Peyer's patch (tissue), 4 donors: ENCODE measurements around the gene CLEC4M. TPM values are rescaled to one million over a fixed set of nuclear protein-coding genes. Genes with fewer than 3 reads are reported as not detected.

Experiments used
- DNase-seq, 3 donors: peaks; one replicate each; pipeline ENCODE4 v3.0.0-alpha.2; 2017 to 2019
- H3K27ac ChIP-seq, 4 donors: fragments of 200-600 bp; sonication (generic); one replicate each; pipeline ENCODE4 v1.5.1; 2016 to 2019
- H3K27me3 ChIP-seq, 2 donors: fragments of 200-600 bp; sonication (generic); one replicate each; pipeline ENCODE4 v1.5.1; 2019
- H3K36me3 ChIP-seq, 3 donors: fragments of 200-600 bp; sonication (generic); one replicate each; pipeline ENCODE4 v1.5.1; 2016 to 2019
- H3K4me1 ChIP-seq, 4 donors: fragments of 200-600 bp; sonication (generic); one replicate each; pipeline ENCODE4 v1.5.1; 2016 to 2019
- H3K4me3 ChIP-seq, 4 donors: fragments of 200-600 bp; sonication (generic); 1 replicate in 3 of 4; 2 replicates in 1 of 4; pipeline ENCODE4 v1.5.1; 2016 to 2019; ENCODE audit warnings: mild to moderate bottlenecking in 1 of 4
- H3K9me3 ChIP-seq, 4 donors: fragments of 200-600 bp; sonication (generic); one replicate each; pipeline ENCODE4 v1.5.1; 2016 to 2019; ENCODE audit warnings: mild to moderate bottlenecking in 1 of 4
- CTCF ChIP-seq, 6 experiments: fragments of 450-650 bp in 4 of 6; fragments of 200-600 bp in 2 of 6; sonication (generic) in 1 of 6; IDR thresholded peaks; one replicate each; pipeline ENCODE4 v1.5.1; 2017 to 2019; ENCODE audit warnings: antibody characterized with exemption in 6 of 6, mild to moderate bottlenecking in 3 of 6, moderate library complexity in 1 of 6
- POLR2A ChIP-seq, 2 donors: fragments of 450-650 bp; IDR thresholded peaks; one replicate each; pipeline ENCODE4 v1.5.1; 2017; ENCODE audit warnings: antibody characterized with exemption in 2 of 2, mild to moderate bottlenecking in 2 of 2, moderate library complexity in 2 of 2
- total RNA-seq, 4 donors: library from RNA; depleted of rRNA; stranded (reverse); fragments of >200 nt; gene quantifications; one replicate each; pipeline ENCODE4 v1.1.0, GENCODE V29; 2016

CLEC4M gene
- total RNA-seq, 4 donors from 2014 or later: not detected

GRCh38 chr19:7769171-7769570 is 6.1 kb downstream of the CLEC4M start:
- H3K27me3 ChIP-seq: no peaks in the 10 kb centered on the region
- DNase-seq: no peak
- no peaks in the 10 kb centered on the region for H3K4me1 ChIP-seq
- no peak overlapping the region for H3K27ac ChIP-seq
- no peaks in the 10 kb centered on the region for H3K36me3 ChIP-seq
- H3K4me3 ChIP-seq: no peak overlapping the region
- no peak for TF ChIP-seq POLR2A (IDR thresholded peaks at IDR 0.05)
- no peak for TF ChIP-seq CTCF (IDR thresholded peaks at IDR 0.05)
- no peaks in the 10 kb centered on the region for H3K9me3 ChIP-seq

- Histone ChIP-seq H3K4me3 (no peak overlapping the region), H3K27ac (no peak overlapping the region), H3K9me3 (no peaks in the 10 kb centered on the region), H3K4me1 (no peaks in the 10 kb centered on the region), H3K27me3 (no peaks in the 10 kb centered on the region), H3K36me3 (no peaks in the 10 kb centered on the region)
- TF ChIP-seq CTCF (IDR thresholded peaks at IDR 0.05) (no peak), POLR2A (IDR thresholded peaks at IDR 0.05) (no peak)
- no peak for DNase-seq
Measured at GRCh38 chr19:7771072-7771471, 8.0 kb downstream of the CLEC4M start.

GRCh38 chr19:7772752-7773291 is 9.8 kb downstream of the CLEC4M start:
- DNase-seq: peak in 1 of 3 donors; percentile 57
- no peak for TF ChIP-seq POLR2A (IDR thresholded peaks at IDR 0.05)
- TF ChIP-seq CTCF (IDR thresholded peaks at IDR 0.05): no peak
- Histone ChIP-seq H3K4me3 (no peak overlapping the region), H3K36me3 (no peaks in the 10 kb centered on the region), H3K4me1 (no peaks in the 10 kb centered on the region), H3K27ac (no peak overlapping the region), H3K27me3 (no peaks in the 10 kb centered on the region), H3K9me3 (no peaks in the 10 kb centered on the region)

- Histone ChIP-seq H3K4me1 (no peaks in the 10 kb centered on the region), H3K4me3 (no peak overlapping the region), H3K36me3 (no peaks in the 10 kb centered on the region), H3K27ac (no peak overlapping the region), H3K9me3 (no peaks in the 10 kb centered on the region), H3K27me3 (no peaks in the 10 kb centered on the region)
- TF ChIP-seq CTCF (IDR thresholded peaks at IDR 0.05): no peak
- TF ChIP-seq POLR2A (IDR thresholded peaks at IDR 0.05): no peak
- no peak for DNase-seq
Measured at GRCh38 chr19:7773841-7774240, 10.8 kb downstream of the CLEC4M start.

- H3K9me3 ChIP-seq: no peaks in the 10 kb centered on the region
- no peak overlapping the region for H3K4me3 ChIP-seq
- H3K4me1 ChIP-seq: no peaks in the 10 kb centered on the region
- H3K27ac ChIP-seq: no peak overlapping the region
- H3K36me3 ChIP-seq: no peaks in the 10 kb centered on the region
- TF ChIP-seq CTCF (IDR thresholded peaks at IDR 0.05) (no peak), POLR2A (IDR thresholded peaks at IDR 0.05) (no peak)
- DNase-seq: no peak
- no peaks in the 10 kb centered on the region for H3K27me3 ChIP-seq
Measured at GRCh38 chr19:7775761-7776160, 12.7 kb downstream of the CLEC4M start.

GRCh38 chr19:7778081-7778480 is 15.0 kb downstream of the CLEC4M start:
- no peak for DNase-seq
- Histone ChIP-seq H3K4me1 (no peaks in the 10 kb centered on the region), H3K36me3 (no peaks in the 10 kb centered on the region), H3K27ac (no peak overlapping the region), H3K4me3 (no peak overlapping the region), H3K27me3 (no peaks in the 10 kb centered on the region), H3K9me3 (no peaks in the 10 kb centered on the region)
- TF ChIP-seq POLR2A (IDR thresholded peaks at IDR 0.05) (no peak), CTCF (IDR thresholded peaks at IDR 0.05) (no peak)
